ENCODE results near the gene DLD.

DNA sequence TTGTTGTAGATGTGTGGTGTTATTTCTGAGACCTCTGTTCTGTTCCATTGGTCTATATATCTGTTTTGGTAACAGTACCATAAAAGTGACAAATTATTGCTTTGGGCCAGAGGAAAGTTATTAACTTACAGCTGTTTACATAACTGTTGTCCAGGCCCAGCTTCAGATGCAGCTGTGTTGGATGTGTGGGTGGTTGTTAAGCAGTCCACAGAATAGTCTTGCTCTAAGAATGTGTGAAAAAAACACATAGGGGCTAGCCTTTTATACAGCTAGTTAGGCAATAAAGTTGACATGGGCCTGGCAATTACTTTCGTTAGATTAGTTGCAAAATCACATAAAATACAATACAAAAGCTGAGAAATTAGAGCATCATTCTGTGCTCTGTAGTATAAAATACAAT lies 31.9 kb downstream of the DLD start:
- TF ChIP-seq, protein P1, sequence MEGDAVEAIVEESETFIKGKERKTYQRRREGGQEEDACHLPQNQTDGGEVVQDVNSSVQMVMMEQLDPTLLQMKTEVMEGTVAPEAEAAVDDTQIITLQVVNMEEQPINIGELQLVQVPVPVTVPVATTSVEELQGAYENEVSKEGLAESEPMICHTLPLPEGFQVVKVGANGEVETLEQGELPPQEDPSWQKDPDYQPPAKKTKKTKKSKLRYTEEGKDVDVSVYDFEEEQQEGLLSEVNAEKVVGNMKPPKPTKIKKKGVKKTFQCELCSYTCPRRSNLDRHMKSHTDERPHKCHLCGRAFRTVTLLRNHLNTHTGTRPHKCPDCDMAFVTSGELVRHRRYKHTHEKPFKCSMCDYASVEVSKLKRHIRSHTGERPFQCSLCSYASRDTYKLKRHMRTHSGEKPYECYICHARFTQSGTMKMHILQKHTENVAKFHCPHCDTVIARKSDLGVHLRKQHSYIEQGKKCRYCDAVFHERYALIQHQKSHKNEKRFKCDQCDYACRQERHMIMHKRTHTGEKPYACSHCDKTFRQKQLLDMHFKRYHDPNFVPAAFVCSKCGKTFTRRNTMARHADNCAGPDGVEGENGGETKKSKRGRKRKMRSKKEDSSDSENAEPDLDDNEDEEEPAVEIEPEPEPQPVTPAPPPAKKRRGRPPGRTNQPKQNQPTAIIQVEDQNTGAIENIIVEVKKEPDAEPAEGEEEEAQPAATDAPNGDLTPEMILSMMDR (IDR thresholded peaks at IDR 0.05; ENCODE audit: poor library complexity) = no peak
- no peak for TF ChIP-seq EZH2phosphoT487 (IDR thresholded peaks at IDR 0.05; ENCODE audit: low read depth, severe bottlenecking, unreplicated experiment)
